Thoracic aorta (tissue), 2 donors: Measurements from ENCODE around the gene ACVR2B. TPM values are rescaled to one million over a fixed set of nuclear protein-coding genes. Genes with fewer than 3 reads are reported as not detected.
A peak's percentile ranks its signal among the peaks of the same experiment; 100 is the strongest.
"Not testable (repeated sequence)": the region's sequence is repeated elsewhere in the genome, so short reads cannot be mapped to it uniquely, and the experiment has no call there.

Source experiments
- ATAC-seq: fragments of 150-250 bp; one replicate; pipeline ENCODE4 v1.8.0; 2017; ENCODE audit warnings: low read depth; ENCODE audit not compliant: insufficient number of reproducible peaks, low FRiP score
- DNase-seq: peaks from one replicate; pipeline ENCODE4 v3.0.0-alpha.2; 2020; ENCODE audit warnings: low spot score
- H3K27ac ChIP-seq, 2 donors: fragments of 200-600 bp; sonication (generic); 1 replicate in 1 of 2; 2 replicates in 1 of 2; pipeline ENCODE4 v1.5.1; 2016; ENCODE audit warnings: mild to moderate bottlenecking in 2 of 2, moderate library complexity in 2 of 2
- H3K27me3 ChIP-seq: fragments of 200-600 bp; sonication (generic); replicated peaks from 2 replicates; pipeline ENCODE4 v1.6.0; 2016; ENCODE audit warnings: mild to moderate bottlenecking; ENCODE audit not compliant: insufficient read depth
- H3K36me3 ChIP-seq: fragments of 200-600 bp; sonication (generic); one replicate; pipeline ENCODE4 v1.5.1; 2016
- H3K4me1 ChIP-seq, 2 donors: fragments of 200-600 bp; sonication (generic); 1 replicate in 1 of 2; 2 replicates in 1 of 2; pipeline versions ENCODE4 v1.5.1 to v1.6.0; 2016; ENCODE audit warnings: low read depth in 2 of 2, mild to moderate bottlenecking in 1 of 2; ENCODE audit not compliant: control insufficient read depth in 1 of 2
- H3K4me3 ChIP-seq: fragments of 200-600 bp; sonication (generic); 2 replicates; pipeline ENCODE4 v1.5.1; 2016; ENCODE audit warnings: mild to moderate bottlenecking
- H3K9me3 ChIP-seq: fragments of 200-600 bp; sonication (generic); 2 replicates; pipeline ENCODE4 v1.5.1; 2016
- total RNA-seq, 2 donors: library from RNA; depleted of rRNA; stranded (reverse); fragments of >200 nt; gene quantifications; one replicate each; pipeline versions ENCODE4 v1.1.0 to v1.2.3, GENCODE V29; 2016
- TF ChIP-seq, protein P1 (sequence below): fragments of 200-600 bp; sonication (generic); IDR thresholded peaks from one replicate; pipeline ENCODE4 v1.5.1; 2019; ENCODE audit warnings: antibody characterized with exemption

Gene ACVR2B
- total RNA-seq, 2 donors from 2014 or later = 3.7 to 4.0 TPM

DNA sequence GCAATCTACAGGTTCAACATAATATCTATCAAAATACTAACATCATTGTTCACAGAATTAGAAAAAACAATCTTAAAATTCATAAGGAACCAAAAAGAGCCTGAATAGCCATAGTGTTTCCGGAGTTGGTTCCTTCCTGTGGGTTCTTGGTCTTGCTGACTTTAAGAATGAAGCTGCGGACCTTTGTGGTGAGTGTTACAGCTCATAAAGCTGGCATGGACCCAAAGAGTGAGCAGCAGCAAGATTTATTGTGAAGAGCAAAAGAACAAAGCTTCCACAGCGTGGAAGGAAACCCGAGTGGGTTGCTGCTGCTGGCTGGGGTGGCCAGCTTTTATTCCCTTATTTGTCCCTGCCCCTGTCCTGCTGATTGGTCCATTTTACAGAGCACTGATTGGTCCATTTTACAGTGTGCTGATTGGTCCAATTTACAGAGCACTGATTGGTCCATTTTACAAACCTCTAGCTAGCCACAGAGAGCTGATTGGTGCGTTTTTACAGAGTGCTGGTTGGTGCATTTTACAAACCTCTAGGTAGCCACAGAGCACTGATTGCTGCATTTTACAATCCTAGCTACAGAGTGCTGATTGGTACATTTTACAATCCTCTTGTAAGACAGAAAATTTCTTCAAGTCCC lies 15.1 kb upstream of the ACVR2B start:
- not testable (repeated sequence) for H3K27ac ChIP-seq, H3K4me3 ChIP-seq, H3K27me3 ChIP-seq, H3K4me1 ChIP-seq, H3K36me3 ChIP-seq, ATAC-seq, DNase-seq
- peaks cover 23% of the 10 kb centered on the region for H3K9me3 ChIP-seq

DNA sequence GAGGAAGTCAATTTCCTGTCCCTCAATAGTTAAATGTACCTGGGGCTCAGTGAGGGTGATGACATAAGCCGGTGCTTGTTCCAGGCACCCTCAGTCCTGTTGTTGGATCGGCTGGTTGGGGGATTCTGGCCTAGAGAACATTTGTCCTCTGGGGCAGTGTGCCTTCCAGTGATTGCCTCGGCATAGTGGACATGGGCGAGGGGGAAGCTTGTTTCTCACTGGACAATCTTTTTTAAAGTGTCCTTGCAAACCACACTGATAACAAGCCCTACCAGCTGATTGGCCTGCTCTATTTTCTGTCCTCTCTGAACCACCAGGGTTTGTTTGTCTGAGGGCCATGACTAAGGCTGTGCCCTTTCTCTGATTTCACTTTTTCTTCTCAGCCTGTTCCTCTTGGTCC lies 10.5 kb upstream of the ACVR2B start:
- not testable (repeated sequence) for ATAC-seq, H3K27ac ChIP-seq, DNase-seq, H3K4me3 ChIP-seq, H3K9me3 ChIP-seq, H3K27me3 ChIP-seq, H3K36me3 ChIP-seq, H3K4me1 ChIP-seq

DNA sequence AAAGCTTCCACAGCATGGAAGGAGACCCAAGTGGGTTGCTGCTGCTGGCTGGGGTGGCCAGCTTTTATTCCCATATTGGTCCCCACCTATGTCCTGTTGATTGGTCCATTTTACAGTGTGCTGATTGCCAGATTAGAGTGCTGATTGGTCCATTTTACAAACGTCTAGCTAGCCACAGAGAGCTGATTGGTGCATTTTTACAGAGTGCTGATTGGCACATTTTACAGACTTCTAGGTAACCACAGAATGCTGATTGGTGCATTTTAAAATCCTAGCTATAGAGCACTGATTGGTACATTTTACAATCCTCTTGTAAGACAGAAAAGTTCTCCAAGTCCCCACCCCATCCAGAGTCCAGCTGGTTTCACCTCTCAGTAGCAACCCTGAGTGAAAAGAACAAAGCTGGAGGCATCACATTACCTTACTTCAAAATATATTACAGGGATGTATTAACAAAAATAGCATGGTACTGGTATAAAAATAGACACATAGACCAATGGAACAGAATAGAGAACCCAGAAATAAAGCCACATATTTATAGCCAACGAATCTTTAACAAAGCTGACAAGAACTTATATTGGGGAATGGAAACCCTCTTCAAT lies 7.5 kb upstream of the ACVR2B start:
- DNase-seq (no peak), ATAC-seq (no peak)
- no peaks in the 10 kb centered on the region for H3K36me3 ChIP-seq
- H3K27ac ChIP-seq = no peak overlapping the region
- no peaks in the 10 kb centered on the region for H3K27me3 ChIP-seq
- TF ChIP-seq, protein P1, sequence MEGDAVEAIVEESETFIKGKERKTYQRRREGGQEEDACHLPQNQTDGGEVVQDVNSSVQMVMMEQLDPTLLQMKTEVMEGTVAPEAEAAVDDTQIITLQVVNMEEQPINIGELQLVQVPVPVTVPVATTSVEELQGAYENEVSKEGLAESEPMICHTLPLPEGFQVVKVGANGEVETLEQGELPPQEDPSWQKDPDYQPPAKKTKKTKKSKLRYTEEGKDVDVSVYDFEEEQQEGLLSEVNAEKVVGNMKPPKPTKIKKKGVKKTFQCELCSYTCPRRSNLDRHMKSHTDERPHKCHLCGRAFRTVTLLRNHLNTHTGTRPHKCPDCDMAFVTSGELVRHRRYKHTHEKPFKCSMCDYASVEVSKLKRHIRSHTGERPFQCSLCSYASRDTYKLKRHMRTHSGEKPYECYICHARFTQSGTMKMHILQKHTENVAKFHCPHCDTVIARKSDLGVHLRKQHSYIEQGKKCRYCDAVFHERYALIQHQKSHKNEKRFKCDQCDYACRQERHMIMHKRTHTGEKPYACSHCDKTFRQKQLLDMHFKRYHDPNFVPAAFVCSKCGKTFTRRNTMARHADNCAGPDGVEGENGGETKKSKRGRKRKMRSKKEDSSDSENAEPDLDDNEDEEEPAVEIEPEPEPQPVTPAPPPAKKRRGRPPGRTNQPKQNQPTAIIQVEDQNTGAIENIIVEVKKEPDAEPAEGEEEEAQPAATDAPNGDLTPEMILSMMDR = no peak
- H3K9me3 ChIP-seq = no peaks in the 10 kb centered on the region
- H3K4me3 ChIP-seq = no peak overlapping the region
- H3K4me1 ChIP-seq = no peaks in the 10 kb centered on the region

DNA sequence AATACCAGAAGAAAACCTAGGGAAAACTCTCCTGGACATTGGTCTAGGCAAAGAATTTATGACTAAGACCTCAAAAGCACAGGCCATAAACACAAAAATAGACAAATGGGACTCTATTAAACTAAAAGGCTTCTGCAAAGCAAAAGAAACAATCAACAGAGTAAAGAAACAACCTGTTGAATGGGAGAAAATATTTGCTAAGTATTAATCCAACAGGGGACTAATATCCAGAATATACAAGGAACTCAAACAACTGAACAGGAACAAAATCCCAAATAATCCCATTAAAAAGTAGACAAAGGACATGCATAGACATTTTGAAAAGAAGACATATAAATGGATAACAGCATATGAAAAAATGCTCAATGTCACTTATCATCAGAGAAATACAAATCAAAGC lies 6.9 kb upstream of the ACVR2B start:
- Histone ChIP-seq H3K9me3 (no peaks in the 10 kb centered on the region), H3K27ac (no peak overlapping the region), H3K27me3 (no peaks in the 10 kb centered on the region), H3K36me3 (no peaks in the 10 kb centered on the region), H3K4me1 (no peaks in the 10 kb centered on the region), H3K4me3 (no peak overlapping the region)
- DNase-seq (no peak), ATAC-seq (no peak)
- TF ChIP-seq, protein P1 = no peak

DNA sequence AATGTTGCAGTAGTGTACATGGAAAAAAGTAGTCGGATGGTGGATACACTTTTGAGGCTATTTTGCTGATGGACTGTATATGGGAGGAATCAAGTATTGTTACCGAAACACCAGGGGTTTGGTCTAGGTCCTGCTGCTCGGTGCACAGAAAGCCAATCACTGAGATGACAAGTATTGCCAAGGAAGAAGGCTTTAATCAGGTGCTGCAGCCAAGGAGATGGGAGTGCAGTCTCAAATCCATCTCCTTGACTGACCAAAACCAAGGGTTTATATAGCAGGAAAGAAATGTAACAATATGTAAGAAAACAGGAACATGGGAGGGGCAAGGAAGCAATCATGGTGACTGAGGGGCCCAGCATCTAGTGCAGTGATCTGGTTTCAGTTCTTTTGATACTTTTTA lies 2.8 kb upstream of the ACVR2B start:
- no peak for ATAC-seq
- H3K36me3 ChIP-seq = no peaks in the 10 kb centered on the region
- H3K4me1 ChIP-seq = peaks cover 5 to 8% of the 10 kb centered on the region in 2 donors
- H3K4me3 ChIP-seq = no peak overlapping the region
- no peaks in the 10 kb centered on the region for H3K9me3 ChIP-seq
- H3K27ac ChIP-seq = no peak overlapping the region
- no peak for DNase-seq
- TF ChIP-seq, protein P1 = no peak
- H3K27me3 ChIP-seq = no peaks in the 10 kb centered on the region

DNA sequence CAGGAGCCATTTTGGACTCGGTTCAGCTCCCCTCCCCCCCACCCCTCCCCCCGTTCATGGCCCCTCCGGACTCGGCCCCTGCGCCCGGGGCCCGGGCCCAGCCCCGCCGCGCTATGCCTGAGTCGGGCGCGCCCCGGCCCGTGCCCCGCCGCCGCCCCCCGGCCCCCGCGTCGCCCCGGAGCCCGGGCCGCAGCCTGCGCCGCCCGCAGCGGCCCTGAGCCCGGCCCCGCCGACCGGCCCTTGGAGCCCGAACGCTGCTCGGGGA lies 155 bp downstream of the ACVR2B start:
- Histone ChIP-seq H3K9me3 (no peaks in the 10 kb centered on the region), H3K36me3 (no peaks in the 10 kb centered on the region), H3K27me3 (no peaks in the 10 kb centered on the region), H3K4me1 (peaks cover 9 to 21% of the 10 kb centered on the region in 2 donors), H3K27ac (peak overlapping the region; percentile 38 to 53), H3K4me3 (peak overlapping the region; percentile 94)
- DNase-seq (no peak), ATAC-seq (no peak)
- TF ChIP-seq, protein P1 = no peak
